ENCODE measurements around the gene TIMM8B.
A peak's percentile ranks its signal among the peaks of the same experiment; 100 is the strongest.

TIMM8B gene

GRCh38 chr11:112086422-112087191, at the start of gene TIMM8B, which contains the start of gene SDHD:
Gene TIMM8B (minus strand): TSS chr11:112086756. CDS start chr11:112086723, 33 bp downstream.
Gene SDHD (plus strand): TSS chr11:112086873. CDS start chr11:112086908, 35 bp downstream.
- peaks cover 35% of the 10 kb centered on the region for H3K4me1 ChIP-seq
- no peaks in the 10 kb centered on the region for H3K27me3 ChIP-seq
- H4K20me1 ChIP-seq = peaks cover 9% of the 10 kb centered on the region; the same call in 1 of the 2 replicates
- H3K9me3 ChIP-seq = no peaks in the 10 kb centered on the region
- H3K9ac ChIP-seq = peak within 1 kb of the TSS; percentile 83
- peak within 1 kb of the TSS; percentile 87 for H3K4me3 ChIP-seq
- no peak for TF ChIP-seq Cebpa-rat (IDR thresholded peaks at IDR 0.05)
- H3K4me2 ChIP-seq = peak within 1 kb of the TSS; percentile 93
- peaks cover 75% of the 10 kb centered on the region for H3K36me3 ChIP-seq
- H3K27ac ChIP-seq = peak within 1 kb of the TSS; percentile 82

DNA sequence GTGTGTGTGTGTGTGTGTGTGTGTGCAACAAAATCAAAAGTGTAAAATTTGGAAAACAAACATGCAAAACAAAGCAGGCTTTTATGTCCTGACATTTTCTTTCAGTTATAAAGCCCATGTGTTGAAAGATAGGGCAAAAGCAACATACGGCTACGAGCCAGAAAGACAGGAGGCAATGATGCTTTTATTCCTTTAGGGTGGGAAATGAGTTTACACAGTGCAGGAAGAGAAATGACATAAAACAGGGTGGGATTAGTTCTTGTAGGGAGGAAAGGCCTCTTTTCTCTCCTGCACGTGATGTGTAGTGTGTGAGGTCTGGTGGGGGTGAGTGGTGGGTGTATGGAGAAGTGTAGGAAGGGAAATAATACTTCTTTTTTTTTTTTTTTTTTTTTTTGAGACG, 47.9 kb upstream of the TIMM8B start:
- Histone ChIP-seq H3K4me1 (no peaks in the 10 kb centered on the region), H3K27me3 (no peaks in the 10 kb centered on the region), H4K20me1 (no peaks in the 10 kb centered on the region), H3K4me3 (no peak overlapping the region), H3K27ac (no peak overlapping the region), H3K9me3 (no peaks in the 10 kb centered on the region), H3K4me2 (no peak overlapping the region), H3K9ac (no peak overlapping the region), H3K36me3 (no peaks in the 10 kb centered on the region)
- no peak for TF ChIP-seq Cebpa-rat (IDR thresholded peaks at IDR 0.05)

GRCh38 chr11:112132737-112133136, 46.2 kb upstream of the TIMM8B start:
- Histone ChIP-seq H3K9me3 (no peaks in the 10 kb centered on the region), H3K4me2 (no peak overlapping the region), H4K20me1 (no peaks in the 10 kb centered on the region), H3K27me3 (no peaks in the 10 kb centered on the region), H3K4me3 (no peak overlapping the region), H3K27ac (no peak overlapping the region), H3K9ac (no peak overlapping the region), H3K36me3 (no peaks in the 10 kb centered on the region), H3K4me1 (no peaks in the 10 kb centered on the region)
- TF ChIP-seq Cebpa-rat (IDR thresholded peaks at IDR 0.05) = no peak

DNA sequence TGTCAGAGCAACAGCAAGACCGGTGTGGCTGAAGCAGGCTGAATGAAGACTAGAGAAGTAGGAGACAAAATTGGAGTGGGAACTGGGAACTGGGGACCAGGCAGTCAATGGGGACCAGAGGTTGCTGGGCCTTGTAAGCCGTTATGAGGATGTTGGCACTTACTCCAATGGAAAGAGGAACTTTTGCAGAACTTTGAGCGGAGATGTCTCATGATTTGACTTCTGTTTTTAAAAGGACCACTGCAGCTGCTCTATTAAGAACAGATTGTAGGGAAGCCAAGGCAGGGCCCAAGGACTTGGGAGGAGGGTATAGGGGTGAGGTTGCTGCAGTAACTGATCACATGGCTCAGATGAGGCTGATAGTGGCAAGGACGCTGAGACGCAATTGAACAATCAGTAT, 43.1 kb upstream of the TIMM8B start:
- no peak overlapping the region for H3K27ac ChIP-seq
- no peaks in the 10 kb centered on the region for H4K20me1 ChIP-seq
- H3K4me2 ChIP-seq = no peak overlapping the region
- no peak overlapping the region for H3K9ac ChIP-seq
- no peaks in the 10 kb centered on the region for H3K4me1 ChIP-seq
- no peaks in the 10 kb centered on the region for H3K36me3 ChIP-seq
- H3K27me3 ChIP-seq = no peaks in the 10 kb centered on the region
- no peak overlapping the region for H3K4me3 ChIP-seq
- TF ChIP-seq Cebpa-rat (IDR thresholded peaks at IDR 0.05) = no peak
- H3K9me3 ChIP-seq = no peaks in the 10 kb centered on the region

DNA sequence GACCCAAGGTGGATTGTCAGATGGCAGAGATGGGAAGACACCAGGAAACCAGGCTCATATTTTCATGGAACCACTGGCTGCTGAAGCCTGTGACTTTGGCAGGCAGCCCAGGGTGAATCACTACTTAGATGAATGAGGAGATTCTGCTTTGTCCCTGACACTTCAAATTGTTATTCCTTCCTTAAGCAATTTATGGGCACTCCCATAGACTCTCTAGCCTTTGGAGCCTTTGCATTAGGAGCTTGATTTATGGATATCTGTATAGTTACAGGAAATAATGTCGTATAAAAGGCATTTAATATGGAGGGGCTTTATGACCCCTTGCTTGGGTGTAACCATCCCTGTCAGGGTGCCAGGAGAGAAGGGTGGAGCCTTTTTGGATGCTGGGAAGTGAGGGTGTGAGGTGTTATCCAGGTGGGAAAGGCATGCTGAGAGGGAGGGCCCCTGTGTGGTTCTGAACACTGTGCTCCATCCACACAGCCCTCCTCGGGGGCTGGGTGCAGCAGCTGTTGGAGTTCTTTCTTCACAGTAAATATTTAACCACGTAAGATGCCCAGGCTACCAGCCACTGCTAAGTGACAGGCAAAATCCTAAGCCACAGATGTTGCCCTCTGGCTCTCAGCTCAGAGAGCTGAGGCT, 42.0 kb upstream of the TIMM8B start:
- Histone ChIP-seq H3K27ac (no peak overlapping the region), H3K4me2 (no peak overlapping the region), H4K20me1 (no peaks in the 10 kb centered on the region), H3K9me3 (no peaks in the 10 kb centered on the region), H3K4me1 (no peaks in the 10 kb centered on the region), H3K9ac (no peak overlapping the region), H3K36me3 (no peaks in the 10 kb centered on the region), H3K4me3 (no peak overlapping the region), H3K27me3 (no peaks in the 10 kb centered on the region)
- TF ChIP-seq Cebpa-rat (IDR thresholded peaks at IDR 0.05) = no peak

GRCh38 chr11:112127056-112127455, 40.5 kb upstream of the TIMM8B start:
- TF ChIP-seq Cebpa-rat (IDR thresholded peaks at IDR 0.05) = no peak
- no peaks in the 10 kb centered on the region for H3K27me3 ChIP-seq
- no peak overlapping the region for H3K4me2 ChIP-seq
- H4K20me1 ChIP-seq = no peaks in the 10 kb centered on the region
- H3K4me3 ChIP-seq = no peak overlapping the region
- H3K9me3 ChIP-seq = no peaks in the 10 kb centered on the region
- H3K4me1 ChIP-seq = no peaks in the 10 kb centered on the region
- H3K27ac ChIP-seq = no peak overlapping the region
- no peak overlapping the region for H3K9ac ChIP-seq
- H3K36me3 ChIP-seq = no peaks in the 10 kb centered on the region

DNA sequence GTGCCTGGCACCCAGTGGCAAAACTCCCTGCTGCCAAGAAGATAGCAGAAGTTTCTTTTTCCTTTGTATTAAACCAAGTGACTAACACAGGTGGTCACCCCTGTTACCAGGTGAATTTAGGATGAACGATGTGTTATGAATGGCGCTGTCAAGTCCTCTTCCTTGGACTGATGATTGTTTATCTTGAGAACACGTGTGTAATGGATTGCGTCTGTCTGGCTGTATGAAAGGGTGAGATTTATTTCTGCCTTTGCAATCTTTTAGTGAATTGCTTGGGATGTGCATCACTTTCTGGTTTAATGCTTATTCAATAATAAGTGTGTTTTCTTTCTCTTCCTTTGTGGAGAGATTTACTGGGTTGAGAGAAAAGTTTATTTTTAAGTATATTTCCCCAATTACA, 36.6 kb upstream of the TIMM8B start:
- H3K27ac ChIP-seq = no peak overlapping the region
- no peak for TF ChIP-seq Cebpa-rat (IDR thresholded peaks at IDR 0.05)
- H3K4me3 ChIP-seq = no peak overlapping the region

DNA sequence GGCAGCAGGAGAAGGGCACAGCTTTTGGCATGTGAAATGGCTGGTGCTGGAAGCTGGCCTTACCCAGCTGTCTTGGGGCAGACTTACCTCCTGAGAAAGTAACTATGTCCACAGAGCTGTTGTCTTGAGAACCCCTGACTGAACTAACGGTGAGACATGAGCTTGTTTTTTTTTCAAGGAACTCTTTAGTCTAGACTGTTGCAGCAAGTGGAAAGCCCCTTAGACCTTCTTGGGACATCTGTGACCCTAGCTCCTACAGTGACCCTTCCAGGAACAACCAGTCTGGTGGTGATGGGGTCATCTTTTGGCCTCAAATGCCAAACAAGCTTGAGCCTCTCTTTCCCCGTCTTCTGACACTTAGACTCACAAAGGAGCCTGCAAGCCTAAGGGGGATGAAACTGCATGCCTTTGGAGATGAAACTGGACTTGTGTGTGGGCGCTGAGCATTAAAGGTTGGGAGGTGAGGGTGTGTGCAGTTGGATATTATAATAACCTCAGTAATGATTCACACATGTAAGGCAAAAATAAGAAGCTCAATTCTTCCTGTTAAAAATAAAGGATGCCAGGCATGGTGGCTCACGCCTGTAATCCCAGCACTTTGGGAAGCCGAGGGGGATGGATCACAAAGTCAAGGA, 35.5 kb upstream of the TIMM8B start:
- H3K4me1 ChIP-seq = no peaks in the 10 kb centered on the region
- H3K4me2 ChIP-seq = no peak overlapping the region
- no peaks in the 10 kb centered on the region for H3K9me3 ChIP-seq
- no peaks in the 10 kb centered on the region for H3K27me3 ChIP-seq
- no peak for TF ChIP-seq Cebpa-rat (IDR thresholded peaks at IDR 0.05)
- H3K4me3 ChIP-seq = no peak overlapping the region
- H3K36me3 ChIP-seq = peaks cover 7% of the 10 kb centered on the region
- H3K27ac ChIP-seq = no peak overlapping the region
- no peak overlapping the region for H3K9ac ChIP-seq
- H4K20me1 ChIP-seq = no peaks in the 10 kb centered on the region

More for the DNA sequence above, 36.6 kb upstream of the TIMM8B start:
- H3K9me3 ChIP-seq = no peaks in the 10 kb centered on the region
- no peaks in the 10 kb centered on the region for H3K4me1 ChIP-seq
- no peak overlapping the region for H3K9ac ChIP-seq
- no peaks in the 10 kb centered on the region for H4K20me1 ChIP-seq
- H3K36me3 ChIP-seq = peaks cover 7% of the 10 kb centered on the region
- no peak overlapping the region for H3K4me2 ChIP-seq
- H3K27me3 ChIP-seq = no peaks in the 10 kb centered on the region

DNA sequence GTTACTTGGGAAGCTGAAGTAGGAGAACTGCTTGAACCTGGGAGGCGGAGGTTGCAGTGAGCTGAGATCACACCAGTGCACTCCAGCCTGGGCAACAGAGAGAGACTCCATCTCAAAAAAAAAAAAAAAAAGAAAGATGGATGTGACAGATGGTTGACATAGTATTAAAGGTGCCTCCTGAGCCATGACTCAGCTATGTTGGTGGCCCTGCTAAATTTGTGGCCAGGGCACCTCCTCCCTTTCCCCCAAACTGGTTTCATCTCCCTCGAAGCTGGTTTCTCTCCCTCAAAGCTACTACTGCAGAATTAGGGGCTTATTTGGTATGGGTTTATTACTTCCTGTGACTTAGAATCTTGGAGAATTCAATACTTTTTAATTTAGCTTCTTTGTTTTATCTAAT, 31.6 kb upstream of the TIMM8B start:
- Histone ChIP-seq H3K27ac (no peak overlapping the region), H3K9me3 (no peaks in the 10 kb centered on the region), H4K20me1 (no peaks in the 10 kb centered on the region), H3K9ac (no peak overlapping the region), H3K4me3 (no peak overlapping the region), H3K4me1 (peaks cover 5% of the 10 kb centered on the region; the same call in 1 of the 2 replicates), H3K4me2 (no peak overlapping the region), H3K36me3 (peaks cover 7% of the 10 kb centered on the region), H3K27me3 (no peaks in the 10 kb centered on the region)
- TF ChIP-seq Cebpa-rat (IDR thresholded peaks at IDR 0.05) = no peak

GRCh38 chr11:112115386-112115785, 28.8 kb upstream of the TIMM8B start:
- H3K4me2 ChIP-seq = no peak overlapping the region
- TF ChIP-seq Cebpa-rat (IDR thresholded peaks at IDR 0.05) = no peak
- no peaks in the 10 kb centered on the region for H3K9me3 ChIP-seq
- H3K36me3 ChIP-seq = peaks cover 7% of the 10 kb centered on the region
- H3K27me3 ChIP-seq = no peaks in the 10 kb centered on the region
- no peaks in the 10 kb centered on the region for H4K20me1 ChIP-seq
- peaks cover 5% of the 10 kb centered on the region; the same call in 1 of the 2 replicates for H3K4me1 ChIP-seq
- no peak overlapping the region for H3K4me3 ChIP-seq
- no peak overlapping the region for H3K27ac ChIP-seq
- no peak overlapping the region for H3K9ac ChIP-seq

Data from BLaER1 (cell line).